ENCODE data around the gene TIMM13.

DNA sequence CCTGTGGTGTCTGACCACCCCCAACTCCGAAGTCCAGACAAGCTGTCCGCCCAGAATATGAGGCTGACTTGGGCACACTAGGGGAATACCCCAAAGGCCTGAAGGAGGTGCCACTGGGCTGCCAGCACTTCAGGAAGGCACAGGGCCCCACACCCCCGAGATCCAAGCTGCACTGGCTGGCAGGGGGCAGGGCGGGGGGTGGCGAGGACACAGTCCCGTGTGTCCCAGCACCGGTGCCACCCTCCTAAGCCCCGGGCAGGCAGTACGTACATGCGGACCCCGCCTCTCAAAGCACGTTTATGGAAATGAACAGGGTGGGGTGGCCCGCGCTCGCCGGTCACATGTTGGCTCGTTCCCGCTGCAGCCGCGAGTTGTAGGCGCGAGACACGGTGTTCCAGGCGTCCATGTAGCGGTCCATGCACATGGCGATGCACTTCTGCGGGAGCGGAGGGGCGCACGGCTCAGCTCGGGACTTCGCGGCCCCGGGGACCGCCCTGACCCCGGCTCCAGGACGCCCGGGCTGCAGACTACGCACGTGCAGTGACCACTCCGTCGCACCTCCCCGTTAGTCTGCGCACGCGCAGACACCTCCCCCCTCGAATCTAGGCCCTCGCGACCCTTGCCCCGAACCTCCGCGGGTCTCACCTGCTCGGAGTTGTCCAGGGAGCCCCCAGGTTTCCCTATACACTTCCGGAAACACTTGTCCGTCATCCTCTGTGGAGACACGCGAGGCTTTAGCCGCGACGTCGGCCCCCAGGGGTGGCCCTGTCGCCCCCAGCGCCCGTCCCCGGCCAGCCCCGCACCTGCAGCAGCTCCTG is 566 bp downstream of the TIMM13 start:
- TF ChIP-seq, protein P1, sequence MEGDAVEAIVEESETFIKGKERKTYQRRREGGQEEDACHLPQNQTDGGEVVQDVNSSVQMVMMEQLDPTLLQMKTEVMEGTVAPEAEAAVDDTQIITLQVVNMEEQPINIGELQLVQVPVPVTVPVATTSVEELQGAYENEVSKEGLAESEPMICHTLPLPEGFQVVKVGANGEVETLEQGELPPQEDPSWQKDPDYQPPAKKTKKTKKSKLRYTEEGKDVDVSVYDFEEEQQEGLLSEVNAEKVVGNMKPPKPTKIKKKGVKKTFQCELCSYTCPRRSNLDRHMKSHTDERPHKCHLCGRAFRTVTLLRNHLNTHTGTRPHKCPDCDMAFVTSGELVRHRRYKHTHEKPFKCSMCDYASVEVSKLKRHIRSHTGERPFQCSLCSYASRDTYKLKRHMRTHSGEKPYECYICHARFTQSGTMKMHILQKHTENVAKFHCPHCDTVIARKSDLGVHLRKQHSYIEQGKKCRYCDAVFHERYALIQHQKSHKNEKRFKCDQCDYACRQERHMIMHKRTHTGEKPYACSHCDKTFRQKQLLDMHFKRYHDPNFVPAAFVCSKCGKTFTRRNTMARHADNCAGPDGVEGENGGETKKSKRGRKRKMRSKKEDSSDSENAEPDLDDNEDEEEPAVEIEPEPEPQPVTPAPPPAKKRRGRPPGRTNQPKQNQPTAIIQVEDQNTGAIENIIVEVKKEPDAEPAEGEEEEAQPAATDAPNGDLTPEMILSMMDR (IDR thresholded peaks at IDR 0.05) = no peak
- TF ChIP-seq EZH2phosphoT487 (IDR thresholded peaks at IDR 0.05) = no peak
- no peak for TF ChIP-seq EZH2 (IDR thresholded peaks at IDR 0.05)
